Body of pancreas (tissue), 4 donors: ENCODE results near the gene RBP3.

Experiments
- CTCF ChIP-seq, 7 experiments: fragments of 450-650 bp in 4 of 7; fragments of 200-600 bp in 3 of 7; sonication (generic) in 3 of 7; IDR thresholded peaks; one replicate each; pipeline ENCODE4 v1.5.1; 2016 to 2019; ENCODE audit warnings: antibody characterized with exemption in 7 of 7
- POLR2A ChIP-seq, 3 donors: fragments of 450-650 bp; IDR thresholded peaks; one replicate each; pipeline ENCODE4 v1.6.1; 2016; ENCODE audit warnings: antibody characterized with exemption in 3 of 3, mild to moderate bottlenecking in 2 of 3

GRCh38 chr10:47319784-47320183, 28.4 kb upstream of the RBP3 start:
- no peak for TF ChIP-seq POLR2A (IDR thresholded peaks at IDR 0.05)
- no peak for TF ChIP-seq CTCF (IDR thresholded peaks at IDR 0.05)
